HG03354 (cell line): Measurements from ENCODE around the gene MRPS31.
A peak's percentile ranks its signal among the peaks of the same experiment; 100 is the strongest.
"Not testable (repeated sequence)": the region's sequence is repeated elsewhere in the genome, so short reads cannot be mapped to it uniquely, and the experiment has no call there.

Source experiments
- ATAC-seq: cut with Tn5 transposase; IDR thresholded peaks from one replicate; pipeline ENCODE4 v1.9.1; 2021; ENCODE audit warnings: mild to moderate bottlenecking; ENCODE audit not compliant: unreplicated experiment, poor library complexity, severe bottlenecking

Gene MRPS31

GRCh38 chr13:40790154-40790616, 19.2 kb upstream of the MRPS31 start:
- ATAC-seq: no peak

- ATAC-seq: peak; percentile 84
These were observed 18.5 kb upstream of the MRPS31 start, which contains the start of gene SLC25A15 for GRCh38 chr13:40789275-40790153. SLC25A15 (plus strand) TSS chr13:40789611; CDS start chr13:40793227, 3,616 bp downstream.

GRCh38 chr13:40788540-40789274, 17.7 kb upstream of the MRPS31 start:
- ATAC-seq: not testable (repeated sequence)

- ATAC-seq: no peak
These were observed 16.1 kb upstream of the MRPS31 start for GRCh38 chr13:40787062-40787461.

- ATAC-seq: no peak
These were observed 15.6 kb upstream of the MRPS31 start for GRCh38 chr13:40786568-40786996.

- ATAC-seq: no peak
These were observed 13.6 kb upstream of the MRPS31 start for GRCh38 chr13:40784540-40784939.

- ATAC-seq: not testable (repeated sequence)
These were observed 12.0 kb upstream of the MRPS31 start for GRCh38 chr13:40782971-40783370.

- no peak for ATAC-seq
These were observed 10.7 kb upstream of the MRPS31 start for GRCh38 chr13:40781717-40782116.

- ATAC-seq: no peak
These were observed 9.9 kb upstream of the MRPS31 start for GRCh38 chr13:40780822-40781401.

GRCh38 chr13:40779796-40780285, 8.9 kb upstream of the MRPS31 start:
- ATAC-seq: no peak

GRCh38 chr13:40779049-40779448, 8.1 kb upstream of the MRPS31 start:
- ATAC-seq: no peak

- no peak for ATAC-seq
These were observed 6.8 kb upstream of the MRPS31 start for GRCh38 chr13:40777809-40778175.

- peak; percentile 90 for ATAC-seq
These were observed 6.3 kb upstream of the MRPS31 start for GRCh38 chr13:40777166-40777808.

GRCh38 chr13:40776681-40777165, 5.7 kb upstream of the MRPS31 start:
- ATAC-seq: peak; percentile 65

- no peak for ATAC-seq
These were observed 5.2 kb upstream of the MRPS31 start for GRCh38 chr13:40776232-40776631.

GRCh38 chr13:40774672-40775071, 3.7 kb upstream of the MRPS31 start:
- ATAC-seq: no peak

GRCh38 chr13:40772765-40773473, 1.9 kb upstream of the MRPS31 start:
- no peak for ATAC-seq

GRCh38 chr13:40770609-40770933, 419 bp downstream of the MRPS31 start:
- no peak for ATAC-seq

- ATAC-seq: no peak
These were observed 1.0 kb downstream of the MRPS31 start for GRCh38 chr13:40769970-40770369.
